Retinal pigment epithelial cell (primary cell): Measurements from ENCODE around the gene OR2V1.

Source experiments
- DNase-seq: peaks from one replicate; pipeline ENCODE4 v3.0.0-alpha.2; 2010; ENCODE audit warnings: low read depth
- H3K4me3 ChIP-seq: 2 replicates; pipeline ENCODE4 v1.5.1; 2011; ENCODE audit warnings: mild to moderate bottlenecking, low read length, control low read depth, moderate library complexity
- TF ChIP-seq, protein P1 (sequence below): conservative IDR thresholded peaks from 2 replicates; pipeline ENCODE4 v1.5.1; 2011; ENCODE audit warnings: low read depth, low read length, control low read depth, inconsistent platforms

Gene OR2V1

DNA sequence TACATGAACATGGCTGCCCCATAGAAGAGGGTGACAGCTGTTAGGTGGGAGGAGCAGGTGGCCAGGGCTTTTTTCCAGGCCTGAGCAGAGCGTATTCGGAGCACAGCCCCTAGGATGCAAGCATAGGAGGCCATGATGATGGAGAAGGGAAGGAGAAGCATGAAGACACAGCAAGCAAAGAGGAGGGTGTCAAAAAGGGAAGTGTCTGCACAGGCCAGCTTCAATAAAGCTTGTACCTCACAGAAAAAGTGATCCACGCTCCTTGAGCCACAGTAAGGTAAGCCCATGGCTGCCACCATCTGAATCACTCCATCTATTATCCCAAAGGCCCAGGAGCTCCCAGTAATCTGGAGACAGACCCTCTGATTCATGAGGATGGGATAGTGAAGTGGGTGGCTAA is 6.4 kb downstream of the OR2V1 start:
- TF ChIP-seq, protein P1, sequence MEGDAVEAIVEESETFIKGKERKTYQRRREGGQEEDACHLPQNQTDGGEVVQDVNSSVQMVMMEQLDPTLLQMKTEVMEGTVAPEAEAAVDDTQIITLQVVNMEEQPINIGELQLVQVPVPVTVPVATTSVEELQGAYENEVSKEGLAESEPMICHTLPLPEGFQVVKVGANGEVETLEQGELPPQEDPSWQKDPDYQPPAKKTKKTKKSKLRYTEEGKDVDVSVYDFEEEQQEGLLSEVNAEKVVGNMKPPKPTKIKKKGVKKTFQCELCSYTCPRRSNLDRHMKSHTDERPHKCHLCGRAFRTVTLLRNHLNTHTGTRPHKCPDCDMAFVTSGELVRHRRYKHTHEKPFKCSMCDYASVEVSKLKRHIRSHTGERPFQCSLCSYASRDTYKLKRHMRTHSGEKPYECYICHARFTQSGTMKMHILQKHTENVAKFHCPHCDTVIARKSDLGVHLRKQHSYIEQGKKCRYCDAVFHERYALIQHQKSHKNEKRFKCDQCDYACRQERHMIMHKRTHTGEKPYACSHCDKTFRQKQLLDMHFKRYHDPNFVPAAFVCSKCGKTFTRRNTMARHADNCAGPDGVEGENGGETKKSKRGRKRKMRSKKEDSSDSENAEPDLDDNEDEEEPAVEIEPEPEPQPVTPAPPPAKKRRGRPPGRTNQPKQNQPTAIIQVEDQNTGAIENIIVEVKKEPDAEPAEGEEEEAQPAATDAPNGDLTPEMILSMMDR: no peak
- DNase-seq: no peak
- no peak overlapping the region for H3K4me3 ChIP-seq

DNA sequence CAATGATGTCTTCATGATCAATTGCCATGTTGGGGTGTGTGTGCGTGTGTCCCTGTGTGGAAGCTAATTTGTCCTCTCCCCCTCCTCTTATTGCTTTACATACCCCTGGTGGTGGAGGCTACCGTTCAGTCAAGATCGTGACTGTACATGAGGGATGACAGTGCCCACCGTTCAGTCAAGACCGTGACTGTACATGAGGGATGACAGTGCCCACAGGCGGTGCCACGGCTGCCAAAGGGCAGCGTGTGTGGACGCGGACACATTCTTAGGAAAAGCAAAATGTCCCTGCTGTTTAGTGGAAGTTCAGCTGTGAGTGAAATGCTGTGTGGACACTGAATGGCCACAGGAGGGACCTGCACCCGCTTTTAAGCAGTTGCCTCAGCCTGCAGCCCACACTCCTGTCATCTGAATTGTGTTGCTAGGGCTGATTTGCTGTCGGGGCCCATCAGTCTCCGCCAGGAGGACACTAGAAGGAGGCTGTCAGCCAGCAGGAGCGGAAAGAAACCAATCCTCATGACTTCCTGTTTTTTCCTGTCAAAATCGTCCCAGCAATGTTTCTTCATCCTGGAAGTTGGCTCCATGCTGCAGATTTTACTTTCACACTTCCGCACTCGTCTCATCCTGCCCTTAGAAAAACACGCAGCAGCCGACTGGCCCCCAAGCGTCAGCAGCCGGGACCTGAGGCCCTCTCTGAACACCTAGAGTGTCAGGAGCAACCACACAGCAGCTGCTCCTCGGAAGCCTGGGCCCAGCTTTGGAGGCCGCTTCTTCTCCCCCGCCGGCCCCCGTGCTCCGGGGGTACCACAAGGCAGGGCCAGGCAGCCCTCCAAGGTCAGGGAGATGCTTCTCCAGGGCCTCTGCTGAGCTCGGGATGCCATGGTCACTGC is 9.1 kb downstream of the OR2V1 start:
- no peak for DNase-seq
- no peak overlapping the region for H3K4me3 ChIP-seq
- TF ChIP-seq, protein P1: no peak

- TF ChIP-seq, protein P1: no peak
- DNase-seq: no peak
- H3K4me3 ChIP-seq: no peak overlapping the region
Observed at GRCh38 chr5:181120761-181121160, 10.2 kb downstream of the OR2V1 start.

DNA sequence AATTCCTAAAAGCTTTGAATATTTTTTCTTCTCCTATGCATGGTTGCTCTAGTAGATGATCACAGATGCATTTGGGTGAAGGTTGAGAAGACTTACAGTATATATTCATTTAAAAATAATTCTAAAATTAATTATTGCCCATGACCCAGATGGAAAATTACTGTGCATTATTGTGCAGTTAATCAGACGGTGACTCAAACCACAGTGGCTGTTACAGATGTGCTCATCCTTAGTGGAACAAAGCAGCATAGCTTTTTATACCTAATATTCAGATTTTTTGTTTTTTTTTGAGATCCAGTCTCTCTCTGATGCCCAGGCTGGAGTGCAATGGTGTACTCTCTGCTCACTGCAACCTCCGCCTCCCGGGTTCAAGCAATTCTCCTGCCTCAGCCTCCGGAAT is 10.7 kb downstream of the OR2V1 start:
- TF ChIP-seq, protein P1: no peak
- no peak overlapping the region for H3K4me3 ChIP-seq
- DNase-seq: no peak

DNA sequence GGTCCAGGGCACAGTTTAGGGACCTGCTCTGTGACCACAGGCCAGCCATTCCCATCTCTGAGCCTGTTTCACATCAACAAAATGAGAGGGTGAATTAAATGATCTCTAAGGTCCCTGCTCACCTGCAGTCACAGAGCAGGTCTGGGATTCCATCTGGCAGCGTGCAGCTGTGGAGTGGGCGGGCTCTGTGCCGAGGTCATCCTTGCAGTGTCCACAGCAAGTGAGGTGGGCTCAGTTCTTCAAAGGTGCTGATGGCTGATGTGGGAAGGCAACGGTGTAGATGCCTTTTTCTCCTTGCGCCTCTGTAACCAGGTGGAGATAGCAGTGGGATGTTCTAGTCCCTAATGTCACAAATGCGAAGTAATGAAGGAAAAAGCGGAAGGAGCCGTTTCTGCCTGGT is 11.9 kb downstream of the OR2V1 start:
- no peak overlapping the region for H3K4me3 ChIP-seq
- no peak for DNase-seq
- TF ChIP-seq, protein P1: no peak

DNA sequence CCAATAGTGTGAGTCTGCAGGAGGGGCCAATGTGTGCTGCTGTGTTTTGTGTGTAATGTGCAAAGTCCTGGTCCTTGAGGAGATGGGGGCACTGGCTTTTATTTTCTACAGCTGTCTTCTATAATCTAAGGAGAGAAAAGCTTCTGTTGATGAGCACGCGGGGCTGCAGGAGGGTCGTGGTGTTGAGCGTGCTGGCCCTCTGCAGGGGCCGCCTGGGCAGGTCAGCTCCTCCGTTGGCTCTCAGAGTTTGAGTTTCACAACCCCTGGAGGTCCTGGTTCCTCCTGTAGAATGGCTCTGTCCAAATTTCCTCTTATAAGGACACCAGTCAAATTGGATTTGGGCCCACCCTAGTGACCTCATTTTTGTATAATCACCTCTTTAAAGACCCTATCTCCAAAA is 12.6 kb downstream of the OR2V1 start:
- DNase-seq: no peak
- TF ChIP-seq, protein P1: no peak
- no peak overlapping the region for H3K4me3 ChIP-seq
